Measurements from ENCODE around the gene CNTNAP2. TPM values are rescaled to one million over a fixed set of nuclear protein-coding genes. Genes with fewer than 3 reads are reported as not detected.

Gene CNTNAP2
- total RNA-seq, 1 experiment from 2014 or later: 64.5 TPM

GRCh38 chr7:148457310-148457921 lies 2340.8 kb downstream of the CNTNAP2 start:
- H3K14ac ChIP-seq (ENCODE audit: insufficient read depth, low read length): no peak overlapping the region; the same call in 1 of the 2 replicates
- no peak for TF ChIP-seq CTCF (conservative IDR thresholded peaks at IDR 0.05)

More at GRCh38 chr7:148457310-148457921, 2340.8 kb downstream of the CNTNAP2 start:
- Histone ChIP-seq H2BK120ac (ENCODE audit: low read depth, low read length, poor library complexity, severe bottlenecking) (no peak overlapping the region), H4K91ac (ENCODE audit: insufficient read length, low read depth, low read length) (no peak overlapping the region), H3K79me1 (ENCODE audit: insufficient read depth, low read depth, low read length, poor library complexity, severe bottlenecking) (no peaks in the 10 kb centered on the region), H3K23me2 (ENCODE audit: insufficient read length, low read depth, low read length, poor library complexity, severe bottlenecking) (peaks cover 2% of the 10 kb centered on the region), H3K56ac (ENCODE audit: insufficient read length, low read depth, low read length) (no peak overlapping the region), H3K4me1 (ENCODE audit: insufficient read depth, low read length) (no peaks in the 10 kb centered on the region), H2BK20ac (ENCODE audit: low read depth, low read length, poor library complexity, severe bottlenecking) (no peak overlapping the region), H2AFZ (ENCODE audit: low read length) (no peak overlapping the region), H2BK5ac (ENCODE audit: insufficient read length, low read length) (no peak overlapping the region), H4K20me1 (ENCODE audit: control insufficient read depth, insufficient read depth, insufficient read length) (no peaks in the 10 kb centered on the region), H2BK12ac (ENCODE audit: insufficient read length, low read depth, low read length) (no peak overlapping the region), H3K9ac (ENCODE audit: extremely low read depth, insufficient read length, low read length) (no peak overlapping the region), H2BK15ac (ENCODE audit: low read depth, low read length) (no peak overlapping the region), H2AK5ac (ENCODE audit: insufficient read length, low read length) (no peak overlapping the region), H3K27me3 (ENCODE audit: insufficient read depth, low read length) (no peaks in the 10 kb centered on the region), H3K4ac (ENCODE audit: low read depth, low read length) (no peak overlapping the region), H4K8ac (replicated peaks; ENCODE audit: insufficient read length, low read depth, low read length) (no peak overlapping the region), H3K23ac (ENCODE audit: insufficient read length, low read depth, low read length) (no peak overlapping the region), H3K18ac (ENCODE audit: insufficient read length, low read depth, low read length) (no peak overlapping the region), H3K27ac (ENCODE audit: insufficient read length, low read depth, low read length) (no peak overlapping the region), H4K5ac (ENCODE audit: insufficient read length, low read depth, low read length) (no peak overlapping the region), H3K79me2 (ENCODE audit: insufficient read depth, low read length) (no peaks in the 10 kb centered on the region), H3K4me2 (ENCODE audit: insufficient read depth, insufficient read length, low read length) (no peak overlapping the region), H3K9me3 (ENCODE audit: control insufficient read depth, low read depth, low read length) (no peaks in the 10 kb centered on the region), H3T11ph (ENCODE audit: low read length) (no peak overlapping the region)
- H3K4me1 Mint-ChIP-seq: peaks cover 7% of the 10 kb centered on the region in 2 experiments
- WGBS (ENCODE audit: extremely low coverage, insufficient read length, low lambda C conversion rate): no CpG with 5 or more reads among the region's 10 CpGs
- no peak overlapping the region for H3K4me3 Mint-ChIP-seq
- no peaks in the 10 kb centered on the region; the same call in 1 of the 2 replicates for H3K27me3 Mint-ChIP-seq (ENCODE audit: low read depth)
- no peak overlapping the region for H3K27ac Mint-ChIP-seq
- peaks cover 4 to 9% of the 10 kb centered on the region in 2 experiments for H3K9me3 Mint-ChIP-seq
- DNase-seq: no peak
- peaks cover 0 to 6% (median 3%) of the 10 kb centered on the region in 3 experiments; a peak in 4 of 7 replicates for H3K36me3 Mint-ChIP-seq (ENCODE audit: insufficient read depth in 1 of 3, low read depth in 3 of 3)
